ENCODE data around the gene PLCB1. TPM values are rescaled to one million over a fixed set of nuclear protein-coding genes. Genes with fewer than 3 reads are reported as not detected.

Gene PLCB1
- total RNA-seq, 2 experiments from 2014 or later = 3.1 to 3.6 TPM

- intact Hi-C loops (cut with micrococcal nuclease) = no loop called here
- peaks cover 21% of the 10 kb centered on the region for H3K4me1 Mint-ChIP-seq (ENCODE audit: low read depth)
- DNase-seq = no peak
- POLR2A ChIA-PET = no interaction called here
- no peaks in the 10 kb centered on the region for H3K36me3 Mint-ChIP-seq (ENCODE audit: low read depth)
- ATAC-seq = no peak
- CTCF ChIA-PET = no interaction called here
- H3K9me3 Mint-ChIP-seq = no peaks in the 10 kb centered on the region
- H3K4me3 Mint-ChIP-seq = no peak overlapping the region
- TF ChIP-seq, protein P1, sequence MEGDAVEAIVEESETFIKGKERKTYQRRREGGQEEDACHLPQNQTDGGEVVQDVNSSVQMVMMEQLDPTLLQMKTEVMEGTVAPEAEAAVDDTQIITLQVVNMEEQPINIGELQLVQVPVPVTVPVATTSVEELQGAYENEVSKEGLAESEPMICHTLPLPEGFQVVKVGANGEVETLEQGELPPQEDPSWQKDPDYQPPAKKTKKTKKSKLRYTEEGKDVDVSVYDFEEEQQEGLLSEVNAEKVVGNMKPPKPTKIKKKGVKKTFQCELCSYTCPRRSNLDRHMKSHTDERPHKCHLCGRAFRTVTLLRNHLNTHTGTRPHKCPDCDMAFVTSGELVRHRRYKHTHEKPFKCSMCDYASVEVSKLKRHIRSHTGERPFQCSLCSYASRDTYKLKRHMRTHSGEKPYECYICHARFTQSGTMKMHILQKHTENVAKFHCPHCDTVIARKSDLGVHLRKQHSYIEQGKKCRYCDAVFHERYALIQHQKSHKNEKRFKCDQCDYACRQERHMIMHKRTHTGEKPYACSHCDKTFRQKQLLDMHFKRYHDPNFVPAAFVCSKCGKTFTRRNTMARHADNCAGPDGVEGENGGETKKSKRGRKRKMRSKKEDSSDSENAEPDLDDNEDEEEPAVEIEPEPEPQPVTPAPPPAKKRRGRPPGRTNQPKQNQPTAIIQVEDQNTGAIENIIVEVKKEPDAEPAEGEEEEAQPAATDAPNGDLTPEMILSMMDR (IDR thresholded peaks at IDR 0.05) = no peak
- H3K27ac Mint-ChIP-seq = no peak overlapping the region
- peaks cover 1% of the 10 kb centered on the region for H3K27me3 Mint-ChIP-seq
Observed at GRCh38 chr20:8364734-8365078, 232.6 kb downstream of the PLCB1 start.

DNA sequence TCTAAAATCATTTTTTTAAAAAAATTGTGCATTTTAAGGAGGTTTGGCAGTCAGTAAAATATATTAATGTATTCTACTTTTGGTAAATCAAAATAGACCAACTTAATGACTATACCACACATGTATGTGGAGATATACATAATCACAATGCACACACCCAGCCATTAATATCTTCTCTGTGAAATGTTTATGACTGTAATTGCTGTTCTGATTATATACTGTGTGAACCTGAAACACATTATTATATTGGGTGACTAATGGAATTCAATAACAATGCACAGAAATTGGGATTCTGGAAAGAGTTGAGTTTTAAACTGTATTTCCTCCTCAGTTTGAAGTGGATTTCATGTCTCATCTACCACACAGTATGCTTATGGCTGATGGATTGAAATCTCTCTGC, 233.6 kb downstream of the PLCB1 start:
- Mint-ChIP-seq H3K27me3 (peaks cover 1% of the 10 kb centered on the region), H3K9me3 (no peaks in the 10 kb centered on the region), H3K27ac (no peak overlapping the region), H3K4me1 (ENCODE audit: low read depth) (peaks cover 21% of the 10 kb centered on the region), H3K4me3 (no peak overlapping the region), H3K36me3 (ENCODE audit: low read depth) (no peaks in the 10 kb centered on the region)
- POLR2A ChIA-PET = no interaction called here
- TF ChIP-seq, protein P1 (IDR thresholded peaks at IDR 0.05) = no peak
- ATAC-seq (no peak), DNase-seq (no peak)
- intact Hi-C loops (cut with micrococcal nuclease) = no loop called here
- CTCF ChIA-PET = no interaction called here

- ChIA-PET POLR2A (no interaction called here), CTCF (no interaction called here)
- peaks cover 14% of the 10 kb centered on the region for H3K4me1 Mint-ChIP-seq (ENCODE audit: low read depth)
- no peak overlapping the region for H3K27ac Mint-ChIP-seq
- ATAC-seq = no peak
- no peak overlapping the region for H3K4me3 Mint-ChIP-seq
- no peaks in the 10 kb centered on the region for H3K36me3 Mint-ChIP-seq (ENCODE audit: low read depth)
- peaks cover 1% of the 10 kb centered on the region for H3K27me3 Mint-ChIP-seq
- no peaks in the 10 kb centered on the region for H3K9me3 Mint-ChIP-seq
- TF ChIP-seq, protein P1 (IDR thresholded peaks at IDR 0.05) = no peak
- intact Hi-C loops (cut with micrococcal nuclease) = no loop called here
- no peak for DNase-seq
Observed at GRCh38 chr20:8366303-8366923, 234.3 kb downstream of the PLCB1 start.

- peaks cover 1% of the 10 kb centered on the region for H3K27me3 Mint-ChIP-seq
Observed at GRCh38 chr20:8367689-8368088, 235.6 kb downstream of the PLCB1 start.

DNA sequence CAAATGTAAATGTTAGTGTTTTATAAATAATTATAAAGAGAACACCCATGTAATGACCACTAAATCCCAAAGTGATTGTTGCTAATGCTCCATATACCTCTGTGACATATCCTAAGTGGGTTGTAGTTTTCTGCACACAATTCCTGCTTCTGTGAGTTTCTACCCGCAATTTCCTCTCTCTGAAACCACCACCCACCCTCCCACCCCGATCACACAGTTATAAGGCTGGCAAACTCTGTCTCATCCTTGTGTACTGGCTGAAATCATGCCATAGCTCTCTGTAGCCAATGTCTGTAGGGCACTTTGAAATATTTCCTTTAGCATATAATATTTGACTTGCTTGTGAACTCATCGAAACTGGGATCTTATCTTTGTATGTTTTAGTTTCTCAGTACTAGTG, 236.6 kb downstream of the PLCB1 start:
- Mint-ChIP-seq H3K4me3 (no peak overlapping the region), H3K27me3 (peaks cover 1% of the 10 kb centered on the region), H3K27ac (no peak overlapping the region), H3K9me3 (no peaks in the 10 kb centered on the region), H3K4me1 (ENCODE audit: low read depth) (peaks cover 12% of the 10 kb centered on the region), H3K36me3 (ENCODE audit: low read depth) (no peaks in the 10 kb centered on the region)
- ChIA-PET CTCF (no interaction called here), POLR2A (no interaction called here)
- TF ChIP-seq, protein P1 (IDR thresholded peaks at IDR 0.05) = no peak
- intact Hi-C loops (cut with micrococcal nuclease) = no loop called here
- DNase-seq = no peak
- ATAC-seq = no peak

More at GRCh38 chr20:8367689-8368088, 235.6 kb downstream of the PLCB1 start:
- ChIA-PET POLR2A (no interaction called here), CTCF (no interaction called here)
- no peaks in the 10 kb centered on the region for H3K36me3 Mint-ChIP-seq (ENCODE audit: low read depth)
- no peak overlapping the region for H3K4me3 Mint-ChIP-seq
- intact Hi-C loops (cut with micrococcal nuclease) = no loop called here
- peaks cover 12% of the 10 kb centered on the region for H3K4me1 Mint-ChIP-seq (ENCODE audit: low read depth)
- H3K9me3 Mint-ChIP-seq = no peaks in the 10 kb centered on the region
- TF ChIP-seq, protein P1 (IDR thresholded peaks at IDR 0.05) = no peak
- no peak overlapping the region for H3K27ac Mint-ChIP-seq
- DNase-seq (no peak), ATAC-seq (no peak)
